H1 (cell line): ENCODE measurements around the gene ATP6AP1. TPM values are rescaled to one million over a fixed set of nuclear protein-coding genes. Genes with fewer than 3 reads are reported as not detected.

Source experiments
- BACH1 ChIP-seq: IDR thresholded peaks from 2 replicates; pipeline ENCODE4 v1.6.1; 2012; ENCODE audit warnings: low read length, improper control_type of control experiment
- CBX8 ChIP-seq: fragments of 300-800, 300-1000 bp; sonication (generic); IDR thresholded peaks from 2 replicates; pipeline ENCODE4 v1.7.1; 2016; ENCODE audit warnings: low read depth, low read length, borderline replicate concordance
- HDAC2 ChIP-seq, 2 experiments: fragments of 300-600 bp in 1 of 2; sonication (generic) in 1 of 2; IDR thresholded peaks; 2 replicates each; pipeline ENCODE4 v1.6.1; 2011 to 2012; ENCODE audit warnings: low read depth in 2 of 2, low read length in 2 of 2, mild to moderate bottlenecking in 2 of 2, moderate library complexity in 2 of 2, borderline replicate concordance in 1 of 2, inconsistent platforms in 1 of 2
- KDM5A ChIP-seq: fragments of 200-600 bp; IDR thresholded peaks from 2 replicates; pipeline ENCODE4 v1.7.1; 2012; ENCODE audit warnings: mild to moderate bottlenecking, low read length, inconsistent platforms, mixed read lengths
- POU5F1 ChIP-seq: IDR thresholded peaks from 2 replicates; pipeline ENCODE4 v1.6.1; 2011; ENCODE audit warnings: low read depth, mild to moderate bottlenecking, low read length, moderate library complexity
- SAP30 ChIP-seq: fragments of 300-600 bp; sonication (generic); IDR thresholded peaks from 2 replicates; pipeline ENCODE4 v1.7.1; 2012; ENCODE audit warnings: low read length, moderate library complexity, mild to moderate bottlenecking, inconsistent platforms; ENCODE audit not compliant: insufficient read depth, insufficient replicate concordance
- SP2 ChIP-seq: IDR thresholded peaks from 2 replicates; pipeline ENCODE4 v1.6.1; 2012; ENCODE audit warnings: mild to moderate bottlenecking, low read length, inconsistent platforms
- TAF1 ChIP-seq: IDR thresholded peaks from 2 replicates; pipeline ENCODE4 v1.6.1; 2011; ENCODE audit warnings: mild to moderate bottlenecking, low read depth, low read length
- TAF7 ChIP-seq: optimal IDR thresholded peaks from 2 replicates; pipeline ENCODE3; 2011; ENCODE audit warnings: low read depth, mild to moderate bottlenecking, inconsistent platforms, low read length, moderate library complexity, borderline replicate concordance
- TBP ChIP-seq: IDR thresholded peaks from 2 replicates; pipeline ENCODE4 v1.6.1; 2011; ENCODE audit warnings: low read depth, low read length, improper control_type of control experiment
- YY1 ChIP-seq: IDR thresholded peaks from 2 replicates; pipeline ENCODE4 v1.6.1; 2011; ENCODE audit warnings: low read depth, mild to moderate bottlenecking, low read length
- ZNF274 ChIP-seq: IDR thresholded peaks from 2 replicates; pipeline ENCODE4 v1.7.0; 2012; ENCODE audit warnings: low read length, borderline replicate concordance; ENCODE audit errors: extremely low read depth
- polyA plus RNA-seq, 7 experiments: library from polyadenylated mRNA; depleted of rRNA in 3 of 7; stranded (reverse) in 5 of 7; unstranded in 2 of 7; fragments of >200 nt in 5 of 7; fragments of 200-250 nt in 2 of 7; gene quantifications; 1 replicate in 5 of 7; 2 replicates in 1 of 7; 4 replicates in 1 of 7; pipeline versions ENCODE4 v1.2.1 to v1.2.3, GENCODE V29; 2011 to 2013; ENCODE audit warnings: missing spikeins in 2 of 7, mixed read lengths in 2 of 7
- total RNA-seq: library from RNA; stranded (reverse); fragmentation: NEBNext Ultra II Directional; extraction: Animal tissue kit (Norgen Biotek cat#: 25700); gene quantifications from 2 replicates; pipeline ENCODE4 v1.2.1, GENCODE V29; 2021

Gene ATP6AP1
- total and polyA plus RNA-seq, 2 of the 8 experiments (the other 6 are each of a cell fraction or from before 2014, with no cell fraction given), result 44.6 to 80.8 TPM

DNA sequence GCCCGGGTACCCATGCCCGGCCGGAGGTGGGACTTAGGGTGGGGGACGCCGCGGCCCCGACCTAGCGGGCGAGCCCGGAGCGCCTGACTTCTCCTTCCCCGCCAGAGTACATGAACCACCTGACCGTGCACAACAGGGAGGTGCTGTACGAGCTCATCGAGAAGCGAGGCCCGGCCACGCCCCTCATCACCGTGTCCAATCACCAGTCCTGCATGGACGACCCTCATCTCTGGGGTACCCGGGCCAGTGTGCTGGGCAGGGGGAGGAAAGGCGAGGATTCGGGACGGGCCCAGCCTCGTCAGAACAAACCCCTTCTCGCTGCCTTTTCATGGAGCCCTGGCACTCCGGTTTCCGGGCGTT is 16.5 kb upstream of the ATP6AP1 start (continued):
- no peak for TF ChIP-seq CBX8
- no peak for TF ChIP-seq HDAC2 (IDR thresholded peaks at IDR 0.05; ENCODE audit: borderline replicate concordance in 1 of 2, low read depth in 2 of 2, low read length in 2 of 2)
- 0 out of 2 replicates have a peak, but pooled peaks have one; percentile 37 for TF ChIP-seq TAF1
- no peak for TF ChIP-seq TAF7
- no peak for TF ChIP-seq POU5F1
- TF ChIP-seq SP2, result no peak
- TF ChIP-seq ZNF274, result no peak
- no peak for TF ChIP-seq TBP
- no peak for TF ChIP-seq KDM5A
- TF ChIP-seq BACH1, result no peak
- TF ChIP-seq YY1, result no peak
- no peak for TF ChIP-seq SAP30
